ENCODE measurements around the gene LHX4. TPM values are rescaled to one million over a fixed set of nuclear protein-coding genes. Genes with fewer than 3 reads are reported as not detected.
A peak's percentile ranks its signal among the peaks of the same experiment; 100 is the strongest.

The LHX4 gene
- total RNA-seq, 1 donor from 2014 or later, result 2.1 TPM

GRCh38 chr1:180228648-180229482 lies 1.2 kb upstream of the LHX4 start:
- H3K36me3 Mint-ChIP-seq (ENCODE audit: unreplicated experiment), result no peaks in the 10 kb centered on the region
- H3K4me3 Mint-ChIP-seq (ENCODE audit: unreplicated experiment), result peak overlapping the region; percentile 75
- no peak for TF ChIP-seq CTCF (IDR thresholded peaks at IDR 0.05; ENCODE audit: partially characterized antibody, unreplicated experiment)
- H3K9me3 Mint-ChIP-seq (ENCODE audit: unreplicated experiment), result peaks cover 8% of the 10 kb centered on the region
- no peak overlapping the region for H3K27ac Mint-ChIP-seq (ENCODE audit: unreplicated experiment)
- H3K4me1 Mint-ChIP-seq (ENCODE audit: low read depth, unreplicated experiment), result peaks cover 13% of the 10 kb centered on the region
- DNase-seq, result peak; percentile 64
- H3K27me3 Mint-ChIP-seq (ENCODE audit: unreplicated experiment), result peaks cover 17% of the 10 kb centered on the region

- no peak for TF ChIP-seq CTCF (IDR thresholded peaks at IDR 0.05; ENCODE audit: partially characterized antibody, unreplicated experiment)
- Mint-ChIP-seq H3K27ac (ENCODE audit: unreplicated experiment) (no peak overlapping the region), H3K27me3 (ENCODE audit: unreplicated experiment) (peaks cover 21% of the 10 kb centered on the region), H3K36me3 (ENCODE audit: unreplicated experiment) (no peaks in the 10 kb centered on the region), H3K4me3 (ENCODE audit: unreplicated experiment) (peak overlapping the region; percentile 70), H3K9me3 (ENCODE audit: unreplicated experiment) (peaks cover 8% of the 10 kb centered on the region), H3K4me1 (ENCODE audit: low read depth, unreplicated experiment) (peaks cover 11% of the 10 kb centered on the region)
- DNase-seq, result no peak
Observed at GRCh38 chr1:180230416-180230790, 339 bp downstream of the LHX4 start.

- Mint-ChIP-seq H3K36me3 (ENCODE audit: unreplicated experiment) (no peaks in the 10 kb centered on the region), H3K4me1 (ENCODE audit: low read depth, unreplicated experiment) (peaks cover 13% of the 10 kb centered on the region), H3K9me3 (ENCODE audit: unreplicated experiment) (peaks cover 8% of the 10 kb centered on the region), H3K27ac (ENCODE audit: unreplicated experiment) (no peak overlapping the region), H3K4me3 (ENCODE audit: unreplicated experiment) (peak overlapping the region; percentile 63), H3K27me3 (ENCODE audit: unreplicated experiment) (peaks cover 24% of the 10 kb centered on the region)
- no peak for TF ChIP-seq CTCF (IDR thresholded peaks at IDR 0.05; ENCODE audit: partially characterized antibody, unreplicated experiment)
- DNase-seq, result no peak
Observed at GRCh38 chr1:180230791-180231505, 884 bp downstream of the LHX4 start.

- peaks cover 17% of the 10 kb centered on the region for H3K4me1 Mint-ChIP-seq (ENCODE audit: low read depth, unreplicated experiment)
Observed at GRCh38 chr1:180231506-180231921, 1.4 kb downstream of the LHX4 start.

More at GRCh38 chr1:180231506-180231921, 1.4 kb downstream of the LHX4 start:
- TF ChIP-seq CTCF (IDR thresholded peaks at IDR 0.05; ENCODE audit: partially characterized antibody, unreplicated experiment), result no peak
- Mint-ChIP-seq H3K27me3 (ENCODE audit: unreplicated experiment) (peaks cover 29% of the 10 kb centered on the region), H3K36me3 (ENCODE audit: unreplicated experiment) (no peaks in the 10 kb centered on the region), H3K9me3 (ENCODE audit: unreplicated experiment) (peaks cover 8% of the 10 kb centered on the region), H3K27ac (ENCODE audit: unreplicated experiment) (no peak overlapping the region), H3K4me3 (ENCODE audit: unreplicated experiment) (peak overlapping the region; percentile 83)
- no peak for DNase-seq

All from glutamatergic neuron (in vitro differentiated cells).